WERI-Rb-1 (cell line): ENCODE data around the gene VEGFB.

Experiments used
- DNase-seq: peaks from one replicate; pipeline ENCODE4 v3.0.0-alpha.2; 2020
- H3K27ac ChIP-seq: fragments of 250-450 bp; sonication (Bioruptor Pico); 2 replicates; pipeline ENCODE4 v1.5.1; 2020; ENCODE audit warnings: mild to moderate bottlenecking, moderate library complexity
- H3K27me3 ChIP-seq: fragments of 250-450 bp; sonication (Bioruptor Pico); 2 replicates; pipeline ENCODE4 v1.5.1; 2021; ENCODE audit warnings: mild to moderate bottlenecking, low read depth, moderate library complexity; ENCODE audit not compliant: insufficient read depth, severe bottlenecking
- H3K36me3 ChIP-seq: fragments of 250-450 bp; sonication (Bioruptor Pico); 2 replicates; pipeline ENCODE4 v1.5.1; 2020; ENCODE audit warnings: mild to moderate bottlenecking, moderate library complexity
- H3K4me3 ChIP-seq: 2 replicates; pipeline ENCODE4 v1.5.1; 2011; ENCODE audit warnings: low read depth, mild to moderate bottlenecking, control low read depth, low read length
- H3K9me3 ChIP-seq: fragments of 250-450 bp; sonication (Bioruptor Pico); 2 replicates; pipeline ENCODE4 v1.5.1; 2021; ENCODE audit warnings: mild to moderate bottlenecking, moderate library complexity; ENCODE audit not compliant: severe bottlenecking
- CTCF ChIP-seq: IDR thresholded peaks from 2 replicates; pipeline ENCODE4 v1.5.1; 2011; ENCODE audit warnings: low read depth, mild to moderate bottlenecking, control low read depth, inconsistent platforms, low read length

VEGFB gene

GRCh38 chr11:64252003-64252872, 17.9 kb downstream of the VEGFB start:
- no peaks in the 10 kb centered on the region for H3K9me3 ChIP-seq
- H3K4me3 ChIP-seq: peak overlapping the region; percentile 78
- peak; percentile 31; the same call in 1 of the 2 replicates for TF ChIP-seq CTCF
- H3K27ac ChIP-seq: no peak overlapping the region
- DNase-seq: peak; percentile 66
- peaks cover 23% of the 10 kb centered on the region for H3K36me3 ChIP-seq
- no peaks in the 10 kb centered on the region for H3K27me3 ChIP-seq

DNA sequence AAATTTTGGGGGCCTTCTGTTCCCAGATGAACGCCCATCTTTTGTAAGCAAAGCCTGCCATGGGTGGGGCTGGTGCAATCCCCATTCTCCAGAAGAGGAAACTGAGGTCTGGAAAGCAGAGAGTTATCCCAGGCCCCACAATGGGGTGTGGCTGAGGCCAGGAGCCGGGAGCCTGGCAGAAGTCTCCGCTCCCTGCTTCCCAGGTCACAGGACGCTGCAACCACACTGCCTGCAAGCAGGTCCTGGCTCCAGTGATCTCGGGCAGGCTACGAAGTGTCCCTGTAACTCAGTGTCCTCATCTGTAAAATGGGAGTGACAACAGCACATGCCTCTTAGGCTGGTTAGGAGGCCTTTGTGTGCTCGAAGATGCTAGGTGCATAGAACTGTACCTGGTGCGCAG, 18.7 kb downstream of the VEGFB start:
- Histone ChIP-seq H3K36me3 (peaks cover 31% of the 10 kb centered on the region), H3K27me3 (no peaks in the 10 kb centered on the region), H3K4me3 (no peak overlapping the region), H3K9me3 (no peaks in the 10 kb centered on the region), H3K27ac (no peak overlapping the region)
- no peak for TF ChIP-seq CTCF
- DNase-seq: no peak

- no peaks in the 10 kb centered on the region for H3K27me3 ChIP-seq
- no peak for DNase-seq
- H3K36me3 ChIP-seq: peaks cover 36% of the 10 kb centered on the region
- no peaks in the 10 kb centered on the region for H3K9me3 ChIP-seq
- H3K4me3 ChIP-seq: no peak overlapping the region
- H3K27ac ChIP-seq: no peak overlapping the region
- no peak for TF ChIP-seq CTCF
Measured at GRCh38 chr11:64253481-64253880, 19.1 kb downstream of the VEGFB start.

DNA sequence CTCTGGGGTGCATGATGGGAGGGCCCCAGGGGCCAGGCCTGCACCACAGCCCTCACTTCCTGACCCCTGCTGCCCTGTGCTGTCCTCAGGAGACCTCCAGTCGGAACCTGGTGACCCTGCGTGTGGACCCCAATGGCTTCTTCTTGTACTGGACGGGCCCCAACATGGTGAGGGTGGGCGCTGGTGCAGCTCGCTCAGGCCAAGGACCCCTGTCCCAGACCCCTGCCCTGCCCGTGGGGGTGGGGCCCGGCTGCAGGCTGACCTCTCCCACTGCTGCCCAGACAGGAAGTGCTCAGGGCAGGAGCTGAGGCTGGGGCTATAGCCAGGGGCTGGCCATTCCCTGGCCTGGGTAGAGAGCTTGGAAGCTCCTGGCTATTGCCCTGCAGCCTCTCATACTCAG, 19.9 kb downstream of the VEGFB start:
- Histone ChIP-seq H3K27me3 (no peaks in the 10 kb centered on the region), H3K27ac (no peak overlapping the region), H3K36me3 (peaks cover 44% of the 10 kb centered on the region), H3K4me3 (no peak overlapping the region), H3K9me3 (no peaks in the 10 kb centered on the region)
- DNase-seq: no peak
- no peak for TF ChIP-seq CTCF

DNA sequence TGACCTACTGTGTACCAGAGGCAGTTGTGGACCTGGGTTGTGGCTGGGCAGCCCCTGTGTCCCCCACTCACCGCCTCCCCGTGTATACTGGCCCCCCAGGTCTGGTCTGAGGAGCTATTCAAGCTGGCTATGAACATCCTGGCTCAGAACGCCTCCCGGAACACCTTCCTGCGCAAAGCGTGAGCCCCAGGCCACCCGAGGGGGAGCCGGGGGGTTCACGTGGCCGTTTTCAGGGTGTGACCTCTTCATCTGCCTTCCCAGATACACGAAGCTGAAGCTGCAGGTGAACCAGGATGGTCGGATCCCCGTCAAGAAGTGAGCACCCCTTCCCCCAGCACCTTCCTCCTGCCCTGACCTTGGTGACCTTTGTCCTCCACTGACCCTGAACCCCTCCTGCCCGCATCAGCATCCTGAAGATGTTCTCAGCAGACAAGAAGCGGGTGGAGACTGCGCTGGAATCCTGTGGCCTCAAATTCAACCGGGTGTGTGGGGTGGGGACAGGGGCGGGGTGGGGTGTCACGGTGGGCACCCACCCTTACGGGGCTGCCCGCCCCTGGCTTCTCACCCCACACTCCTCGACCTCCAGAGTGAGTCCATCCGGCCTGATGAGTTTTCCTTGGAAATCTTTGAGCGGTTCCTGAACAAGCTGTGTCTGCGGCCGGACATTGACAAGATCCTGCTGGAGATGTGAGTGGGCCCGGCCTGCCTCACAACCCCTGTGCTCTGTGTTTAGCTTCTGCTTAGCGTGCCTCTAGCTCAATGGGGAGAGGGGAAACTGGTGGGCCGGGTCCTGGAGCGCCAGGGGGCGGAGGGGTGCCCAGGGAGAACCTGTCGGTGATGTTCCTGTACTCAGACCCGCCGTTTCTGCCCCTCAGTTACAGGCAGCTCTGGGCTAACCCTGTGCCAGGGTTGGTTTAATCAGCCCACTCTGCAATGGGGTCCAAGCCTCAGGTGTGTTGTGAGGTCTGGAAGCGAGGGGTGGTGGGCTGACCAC, 21.0 kb downstream of the VEGFB start:
- Histone ChIP-seq H3K9me3 (no peaks in the 10 kb centered on the region), H3K27me3 (no peaks in the 10 kb centered on the region), H3K36me3 (peaks cover 54% of the 10 kb centered on the region), H3K27ac (peak overlapping the region; percentile 33; the same call in 1 of the 2 replicates), H3K4me3 (no peak overlapping the region)
- no peak for DNase-seq
- TF ChIP-seq CTCF: no peak
